H1 (cell line): ENCODE data around the gene AFF2. TPM values are rescaled to one million over a fixed set of nuclear protein-coding genes. Genes with fewer than 3 reads are reported as not detected.

Experiments
- ASH2L ChIP-seq: fragments of 200-600, 300-600 bp; sonication (generic); IDR thresholded peaks from one replicate; pipeline ENCODE4 v1.7.1; 2017; ENCODE audit warnings: low read length
- BCL11A ChIP-seq, 2 experiments: IDR thresholded peaks; one replicate each; pipeline ENCODE4 v1.6.1; 2011; ENCODE audit warnings: low read depth in 2 of 2, low read length in 2 of 2, mild to moderate bottlenecking in 2 of 2
- CHD1 ChIP-seq: IDR thresholded peaks from 2 replicates; pipeline ENCODE4 v1.6.1; 2012; ENCODE audit warnings: low read depth, low read length, improper control_type of control experiment
- CHD7 ChIP-seq: fragments of 300-600 bp; sonication (generic); IDR thresholded peaks from 2 replicates; pipeline ENCODE4 v1.7.1; 2012; ENCODE audit warnings: low read length, moderate library complexity, mild to moderate bottlenecking, inconsistent platforms; ENCODE audit not compliant: insufficient replicate concordance
- KDM5A ChIP-seq: fragments of 200-600 bp; IDR thresholded peaks from 2 replicates; pipeline ENCODE4 v1.7.1; 2012; ENCODE audit warnings: mild to moderate bottlenecking, low read length, inconsistent platforms, mixed read lengths
- PHF8 ChIP-seq: fragments of 200-600 bp; sonication (generic); conservative IDR thresholded peaks from 2 replicates; pipeline ENCODE4 v1.7.1; 2012; ENCODE audit warnings: low read depth, mild to moderate bottlenecking, inconsistent platforms, low read length, moderate library complexity
- RFX5 ChIP-seq: IDR thresholded peaks from 2 replicates; pipeline ENCODE4 v1.6.1; 2011; ENCODE audit warnings: low read depth, low read length, improper control_type of control experiment, borderline replicate concordance
- SIN3A ChIP-seq, 2 experiments: IDR thresholded peaks in 1 of 2; conservative IDR thresholded peaks in 1 of 2; 2 replicates each; pipeline ENCODE4 v1.6.1; 2011 to 2012; ENCODE audit warnings: low read length in 2 of 2, improper control_type of control experiment in 1 of 2, low read depth in 1 of 2, mild to moderate bottlenecking in 1 of 2
- SP2 ChIP-seq: IDR thresholded peaks from 2 replicates; pipeline ENCODE4 v1.6.1; 2012; ENCODE audit warnings: mild to moderate bottlenecking, low read length, inconsistent platforms
- TAF7 ChIP-seq: optimal IDR thresholded peaks from 2 replicates; pipeline ENCODE3; 2011; ENCODE audit warnings: low read depth, mild to moderate bottlenecking, inconsistent platforms, low read length, moderate library complexity, borderline replicate concordance
- TCF12 ChIP-seq: IDR thresholded peaks from 2 replicates; pipeline ENCODE4 v1.6.1; 2011; ENCODE audit warnings: low read depth, mild to moderate bottlenecking, low read length
- polyA plus RNA-seq, 7 experiments: library from polyadenylated mRNA; depleted of rRNA in 3 of 7; stranded (reverse) in 5 of 7; unstranded in 2 of 7; fragments of >200 nt in 5 of 7; fragments of 200-250 nt in 2 of 7; gene quantifications; 1 replicate in 5 of 7; 2 replicates in 1 of 7; 4 replicates in 1 of 7; pipeline versions ENCODE4 v1.2.1 to v1.2.3, GENCODE V29; 2011 to 2013; ENCODE audit warnings: missing spikeins in 2 of 7, mixed read lengths in 2 of 7
- total RNA-seq: library from RNA; stranded (reverse); fragmentation: NEBNext Ultra II Directional; extraction: Animal tissue kit (Norgen Biotek cat#: 25700); gene quantifications from 2 replicates; pipeline ENCODE4 v1.2.1, GENCODE V29; 2021

AFF2 gene
- total and polyA plus RNA-seq, 2 of the 8 experiments (the other 6 are each of a cell fraction or from before 2014, with no cell fraction given) = 2.0 to 7.3 TPM

GRCh38 chrX:148649145-148649795 is 148.9 kb downstream of the AFF2 start (continued):
- TF ChIP-seq CHD7 (no peak), SIN3A (conservative IDR thresholded peaks at IDR 0.05 in 1 of 2, IDR thresholded peaks at IDR 0.05 in 1 of 2; ENCODE audit: low read depth in 1 of 2, low read length in 2 of 2) (no peak), RFX5 (no peak), ASH2L (no peak), SP2 (no peak), TAF7 (no peak), PHF8 (no peak), BCL11A (IDR thresholded peaks at IDR 0.05; ENCODE audit: low read depth in 2 of 2, low read length in 2 of 2) (no peak), KDM5A (no peak), CHD1 (no peak), TCF12 (no peak)
